GM12892 (cell line): ENCODE data around the gene TPRG1L.

Experiments
- POLR2A ChIP-seq: IDR thresholded peaks from 2 replicates; pipeline ENCODE4 v1.6.1; 2011; ENCODE audit warnings: low read depth, low read length, control low read depth
- POLR2AphosphoS5 ChIP-seq: IDR thresholded peaks from 2 replicates; pipeline ENCODE4 v1.6.1; 2011; ENCODE audit warnings: low read depth, low read length, control low read depth

- TF ChIP-seq POLR2A: no peak
- TF ChIP-seq POLR2AphosphoS5: no peak
Measured at GRCh38 chr1:3661631-3662030, 36.8 kb downstream of the TPRG1L start.
